ENCODE results near the gene ITGB3.

Gene ITGB3

DNA sequence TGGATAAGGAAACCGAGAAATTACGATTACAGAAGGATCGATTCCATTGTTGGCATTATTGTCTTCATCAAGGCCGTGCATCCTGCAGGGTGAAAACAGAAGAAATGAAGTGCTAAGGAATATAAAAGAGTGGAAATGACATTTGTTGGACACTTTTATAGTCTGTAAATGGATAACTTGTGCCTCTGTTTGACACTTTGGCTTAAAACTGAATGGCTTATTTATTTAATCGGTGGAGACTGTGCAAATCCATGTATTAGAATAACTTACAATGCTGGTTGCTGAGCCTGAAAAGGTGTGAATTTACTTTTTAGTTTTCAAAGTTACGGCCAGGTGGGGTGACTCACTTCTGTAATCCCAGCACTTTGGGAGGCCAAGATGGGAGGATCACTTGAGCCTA, 31.4 kb downstream of the ITGB3 start:
- no peak for DNase-seq (ENCODE audit: insufficient read length, low spot score)
- TF ChIP-seq TAF1 (IDR thresholded peaks at IDR 0.05; ENCODE audit: low read depth, low read length) = no peak
- FAIRE-seq = no peak

DNA sequence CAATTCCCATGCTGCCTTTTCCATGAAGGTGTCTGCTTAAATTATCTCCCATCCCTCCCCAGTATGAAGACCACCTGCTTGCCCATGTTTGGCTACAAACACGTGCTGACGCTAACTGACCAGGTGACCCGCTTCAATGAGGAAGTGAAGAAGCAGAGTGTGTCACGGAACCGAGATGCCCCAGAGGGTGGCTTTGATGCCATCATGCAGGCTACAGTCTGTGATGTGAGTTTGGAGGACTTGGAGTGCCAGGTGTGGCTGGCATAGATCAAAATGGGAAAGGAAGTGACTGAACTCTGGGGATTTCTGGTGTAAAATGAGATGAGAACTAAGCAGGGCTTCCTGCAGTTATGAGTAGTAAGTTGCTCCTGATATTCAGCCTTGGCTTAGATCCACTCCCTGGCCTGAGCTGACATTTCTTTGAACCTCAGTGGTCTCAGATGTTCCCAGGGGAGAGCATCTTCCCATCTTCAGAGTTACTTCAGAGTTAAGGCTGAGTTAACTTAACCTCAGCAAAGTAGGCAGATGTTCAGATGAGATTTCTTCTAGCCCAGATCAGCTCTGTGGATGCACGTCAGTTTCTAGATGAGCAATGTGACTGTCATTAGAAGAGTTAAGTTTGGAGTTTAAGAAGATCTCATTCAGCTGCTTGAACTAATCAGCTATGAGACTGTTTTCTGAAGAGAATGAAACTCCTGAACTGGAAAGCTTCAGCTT, 32.7 kb downstream of the ITGB3 start:
- FAIRE-seq (peak; percentile 82), DNase-seq (ENCODE audit: insufficient read length, low spot score) (no peak)
- TF ChIP-seq TAF1 (IDR thresholded peaks at IDR 0.05; ENCODE audit: low read depth, low read length) = peak; percentile 41; the same call in 1 of the 2 replicates
- peak; percentile 97 for TF ChIP-seq SPI1 (IDR thresholded peaks at IDR 0.05; ENCODE audit: low read depth, low read length)
- no peak for TF ChIP-seq POLR2A (IDR thresholded peaks at IDR 0.05; ENCODE audit: low read depth, low read length)
- TF ChIP-seq POU2F2 (IDR thresholded peaks at IDR 0.05; ENCODE audit: low read depth, low read length) = 0 out of 2 replicates have a peak, but pooled peaks have one; percentile 55
- 0 out of 2 replicates have a peak, but pooled peaks have one; percentile 26 for TF ChIP-seq POLR2AphosphoS5 (IDR thresholded peaks at IDR 0.05; ENCODE audit: low read depth, low read length)

DNA sequence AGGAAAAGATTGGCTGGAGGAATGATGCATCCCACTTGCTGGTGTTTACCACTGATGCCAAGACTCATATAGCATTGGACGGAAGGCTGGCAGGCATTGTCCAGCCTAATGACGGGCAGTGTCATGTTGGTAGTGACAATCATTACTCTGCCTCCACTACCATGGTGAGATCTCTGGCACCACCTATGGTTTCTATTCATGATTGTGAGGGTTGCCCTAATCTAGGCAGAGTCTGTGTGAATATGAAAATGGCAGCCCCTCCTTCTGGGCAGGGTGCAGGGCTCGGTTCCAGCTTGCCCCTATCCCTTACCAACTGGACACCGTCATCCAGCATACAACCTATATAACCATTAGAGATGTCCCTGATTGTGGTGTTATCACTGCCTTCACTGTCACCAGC, 33.4 kb downstream of the ITGB3 start:
- FAIRE-seq (peak; percentile 85), DNase-seq (ENCODE audit: insufficient read length, low spot score) (no peak)
- TF ChIP-seq SPI1 (IDR thresholded peaks at IDR 0.05; ENCODE audit: low read depth, low read length) (no peak), POU2F2 (IDR thresholded peaks at IDR 0.05; ENCODE audit: low read depth, low read length) (no peak), PAX5 (IDR thresholded peaks at IDR 0.05; ENCODE audit: insufficient read depth, low read length, severe bottlenecking) (no peak), POLR2A (IDR thresholded peaks at IDR 0.05; ENCODE audit: low read depth, low read length) (no peak), POLR2AphosphoS5 (IDR thresholded peaks at IDR 0.05; ENCODE audit: low read depth, low read length) (no peak), TAF1 (IDR thresholded peaks at IDR 0.05; ENCODE audit: low read depth, low read length) (no peak)

DNA sequence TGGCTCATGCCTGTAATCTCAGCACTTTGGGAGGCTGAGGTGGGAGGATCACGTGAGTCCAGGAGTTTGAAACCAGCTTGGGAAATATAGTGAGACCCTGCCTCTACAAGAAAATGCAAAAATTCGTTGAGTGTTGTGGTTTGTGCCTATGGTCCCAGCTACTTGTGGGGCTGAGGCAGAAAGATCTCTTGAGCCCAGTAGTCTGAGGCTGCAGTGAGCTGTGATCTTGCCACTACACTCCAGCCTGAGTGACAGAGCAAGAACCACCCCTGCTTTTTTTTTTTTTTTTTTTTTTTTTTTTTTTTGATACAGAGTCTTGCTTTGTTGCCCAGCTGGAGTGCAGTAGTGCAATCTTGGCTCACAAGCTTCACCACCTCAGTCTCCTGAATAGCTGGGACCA, 34.0 kb downstream of the ITGB3 start:
- TF ChIP-seq POLR2A (IDR thresholded peaks at IDR 0.05; ENCODE audit: low read depth, low read length) (no peak), TAF1 (IDR thresholded peaks at IDR 0.05; ENCODE audit: low read depth, low read length) (no peak), POU2F2 (IDR thresholded peaks at IDR 0.05; ENCODE audit: low read depth, low read length) (no peak), PAX5 (IDR thresholded peaks at IDR 0.05; ENCODE audit: insufficient read depth, low read length, severe bottlenecking) (no peak), SPI1 (IDR thresholded peaks at IDR 0.05; ENCODE audit: low read depth, low read length) (no peak), POLR2AphosphoS5 (IDR thresholded peaks at IDR 0.05; ENCODE audit: low read depth, low read length) (no peak)
- no peak for FAIRE-seq
- DNase-seq (ENCODE audit: insufficient read length, low spot score) = no peak

DNA sequence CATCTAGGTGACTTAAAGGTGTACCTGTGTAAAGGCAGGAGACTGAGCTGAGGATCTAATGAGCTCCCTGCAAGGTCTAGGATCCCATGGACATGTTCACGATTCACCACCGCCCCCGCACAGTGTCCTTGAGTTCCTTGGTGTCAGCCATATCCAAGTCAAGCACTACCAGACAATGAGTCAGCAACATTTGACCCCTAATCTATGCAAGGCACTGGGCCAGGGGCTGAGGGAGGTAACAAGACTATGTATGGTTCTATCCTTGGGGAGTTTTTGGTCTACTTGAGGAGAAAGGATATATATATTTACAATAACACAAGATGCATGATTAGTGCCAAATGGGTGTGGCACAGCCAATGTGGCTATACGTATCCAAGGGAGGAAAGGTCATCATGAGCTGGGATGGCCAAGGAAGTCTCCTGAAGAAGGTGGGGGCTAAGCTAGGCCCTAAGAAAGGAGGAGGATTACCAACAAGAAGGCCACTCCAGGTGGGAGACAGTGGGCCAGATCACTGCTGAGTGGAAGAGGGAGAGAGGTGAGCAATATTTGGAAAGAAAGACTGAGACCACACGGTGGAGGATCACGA, 35.0 kb downstream of the ITGB3 start:
- FAIRE-seq = no peak
- no peak for TF ChIP-seq SPI1 (IDR thresholded peaks at IDR 0.05; ENCODE audit: low read depth, low read length)
- no peak for TF ChIP-seq PAX5 (IDR thresholded peaks at IDR 0.05; ENCODE audit: insufficient read depth, low read length, severe bottlenecking)
- TF ChIP-seq POLR2AphosphoS5 (IDR thresholded peaks at IDR 0.05; ENCODE audit: low read depth, low read length) = no peak
- TF ChIP-seq POU2F2 (IDR thresholded peaks at IDR 0.05; ENCODE audit: low read depth, low read length) = no peak
- TF ChIP-seq TAF1 (IDR thresholded peaks at IDR 0.05; ENCODE audit: low read depth, low read length) = no peak
- no peak for TF ChIP-seq POLR2A (IDR thresholded peaks at IDR 0.05; ENCODE audit: low read depth, low read length)
- no peak for DNase-seq (ENCODE audit: insufficient read length, low spot score)

DNA sequence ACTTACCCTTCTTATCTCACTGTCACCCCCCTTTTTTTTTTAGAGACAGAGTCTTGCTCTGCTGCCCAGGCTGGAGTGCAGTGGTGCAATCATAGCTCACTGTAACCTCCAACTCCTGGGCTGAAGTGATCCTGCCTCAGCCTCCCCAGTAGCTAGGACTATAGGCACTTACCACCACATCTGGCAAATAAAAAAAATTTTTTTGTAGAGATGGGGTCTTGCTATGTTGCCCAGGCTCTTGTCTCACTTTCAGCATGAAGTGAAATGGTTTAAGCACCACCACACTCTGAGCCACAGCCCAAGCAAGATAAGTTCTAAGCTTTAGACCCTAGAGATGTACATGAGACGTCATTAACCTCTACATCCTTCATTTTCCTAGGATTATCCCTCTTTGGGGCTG, 35.7 kb downstream of the ITGB3 start:
- FAIRE-seq = no peak
- DNase-seq (ENCODE audit: insufficient read length, low spot score) = no peak
- TF ChIP-seq SPI1 (IDR thresholded peaks at IDR 0.05; ENCODE audit: low read depth, low read length) = no peak
- no peak for TF ChIP-seq PAX5 (IDR thresholded peaks at IDR 0.05; ENCODE audit: insufficient read depth, low read length, severe bottlenecking)
- TF ChIP-seq POLR2A (IDR thresholded peaks at IDR 0.05; ENCODE audit: low read depth, low read length) = no peak
- no peak for TF ChIP-seq POLR2AphosphoS5 (IDR thresholded peaks at IDR 0.05; ENCODE audit: low read depth, low read length)
- TF ChIP-seq TAF1 (IDR thresholded peaks at IDR 0.05; ENCODE audit: low read depth, low read length) = no peak
- TF ChIP-seq POU2F2 (IDR thresholded peaks at IDR 0.05; ENCODE audit: low read depth, low read length) = no peak

DNA sequence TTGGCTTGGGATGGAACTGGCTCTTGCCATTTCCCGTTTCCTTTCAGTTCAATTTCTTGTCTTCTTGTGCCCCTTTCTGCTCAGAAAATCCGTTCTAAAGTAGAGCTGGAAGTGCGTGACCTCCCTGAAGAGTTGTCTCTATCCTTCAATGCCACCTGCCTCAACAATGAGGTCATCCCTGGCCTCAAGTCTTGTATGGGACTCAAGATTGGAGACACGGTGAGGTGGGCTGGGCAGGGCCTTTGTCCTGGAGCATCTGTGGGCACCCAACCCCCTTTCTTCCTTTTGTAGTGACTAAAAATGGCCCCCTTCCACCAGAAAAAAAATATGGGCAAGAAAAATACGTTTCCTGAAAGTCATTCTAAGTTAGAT, 37.2 kb downstream of the ITGB3 start:
- DNase-seq (ENCODE audit: insufficient read length, low spot score) (no peak), FAIRE-seq (no peak)
- TF ChIP-seq TAF1 (IDR thresholded peaks at IDR 0.05; ENCODE audit: low read depth, low read length) = no peak
- TF ChIP-seq POLR2A (IDR thresholded peaks at IDR 0.05; ENCODE audit: low read depth, low read length) = no peak
- TF ChIP-seq POU2F2 (IDR thresholded peaks at IDR 0.05; ENCODE audit: low read depth, low read length) = no peak
- no peak for TF ChIP-seq PAX5 (IDR thresholded peaks at IDR 0.05; ENCODE audit: insufficient read depth, low read length, severe bottlenecking)
- TF ChIP-seq SPI1 (IDR thresholded peaks at IDR 0.05; ENCODE audit: low read depth, low read length) = no peak
- no peak for TF ChIP-seq POLR2AphosphoS5 (IDR thresholded peaks at IDR 0.05; ENCODE audit: low read depth, low read length)

DNA sequence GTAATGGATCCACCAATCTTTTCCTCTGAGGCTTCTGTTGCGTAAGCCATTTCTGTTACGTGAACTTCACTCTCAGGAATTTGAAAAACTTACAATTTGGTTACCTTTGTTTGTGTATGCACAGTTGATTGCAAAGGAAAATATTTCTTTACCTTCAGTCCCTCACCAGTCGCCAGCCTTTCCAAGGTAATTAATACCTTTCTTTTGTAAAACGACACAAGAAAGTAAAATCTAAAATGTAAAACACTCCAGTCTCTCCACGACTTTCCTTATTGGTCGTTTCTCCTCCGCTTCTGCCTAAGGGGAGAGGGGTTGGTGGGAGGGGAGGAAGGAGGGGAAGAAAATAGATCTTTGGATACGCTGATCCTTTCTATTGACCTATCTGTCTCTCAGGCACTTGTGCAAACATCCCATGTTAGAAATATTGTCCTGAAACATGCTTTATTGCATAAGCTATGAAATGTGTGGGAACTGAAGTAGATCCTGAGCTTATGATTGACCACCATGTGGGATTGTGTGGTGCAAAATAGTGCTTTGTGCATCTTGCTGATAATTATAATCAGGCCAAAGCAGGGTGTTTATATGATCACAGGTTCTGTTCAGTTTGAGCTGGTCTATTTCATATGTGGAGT, 37.7 kb downstream of the ITGB3 start:
- no peak for DNase-seq (ENCODE audit: insufficient read length, low spot score)
- no peak for FAIRE-seq
- TF ChIP-seq POU2F2 (IDR thresholded peaks at IDR 0.05; ENCODE audit: low read depth, low read length) (no peak), PAX5 (IDR thresholded peaks at IDR 0.05; ENCODE audit: insufficient read depth, low read length, severe bottlenecking) (no peak), POLR2A (IDR thresholded peaks at IDR 0.05; ENCODE audit: low read depth, low read length) (no peak)

DNA sequence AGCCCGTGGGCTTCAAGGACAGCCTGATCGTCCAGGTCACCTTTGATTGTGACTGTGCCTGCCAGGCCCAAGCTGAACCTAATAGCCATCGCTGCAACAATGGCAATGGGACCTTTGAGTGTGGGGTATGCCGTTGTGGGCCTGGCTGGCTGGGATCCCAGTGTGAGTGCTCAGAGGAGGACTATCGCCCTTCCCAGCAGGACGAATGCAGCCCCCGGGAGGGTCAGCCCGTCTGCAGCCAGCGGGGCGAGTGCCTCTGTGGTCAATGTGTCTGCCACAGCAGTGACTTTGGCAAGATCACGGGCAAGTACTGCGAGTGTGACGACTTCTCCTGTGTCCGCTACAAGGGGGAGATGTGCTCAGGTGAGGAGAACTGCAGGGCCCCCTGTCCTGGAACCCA, 38.6 kb downstream of the ITGB3 start:
- DNase-seq (ENCODE audit: insufficient read length, low spot score) (no peak), FAIRE-seq (no peak)
- no peak for TF ChIP-seq SPI1 (IDR thresholded peaks at IDR 0.05; ENCODE audit: low read depth, low read length)
- no peak for TF ChIP-seq POLR2A (IDR thresholded peaks at IDR 0.05; ENCODE audit: low read depth, low read length)
- TF ChIP-seq TAF1 (IDR thresholded peaks at IDR 0.05; ENCODE audit: low read depth, low read length) = no peak

All from GM12891 (cell line).